Nephron (organoid): ENCODE results near the gene FHOD3.
A peak's percentile ranks its signal among the peaks of the same experiment; 100 is the strongest.

Experiments used
- H3K27ac Mint-ChIP-seq, 3 experiments: 2 replicates each; pipeline ENCODE4 v1.8.0; 2020; ENCODE audit warnings: mixed read lengths in 3 of 3, mild to moderate bottlenecking in 2 of 3, moderate library complexity in 1 of 3
- H3K27me3 Mint-ChIP-seq: 2 replicates; pipeline ENCODE4 v1.8.0; 2021; ENCODE audit warnings: low read depth, mild to moderate bottlenecking, moderate library complexity, mixed read lengths
- H3K36me3 Mint-ChIP-seq: 2 replicates; pipeline ENCODE4 v1.8.0; 2020; ENCODE audit warnings: low read depth, mixed read lengths
- H3K4me1 Mint-ChIP-seq: 2 replicates; pipeline ENCODE4 v1.8.0; 2020; ENCODE audit warnings: mixed read lengths
- H3K4me3 Mint-ChIP-seq, 3 experiments: 2 replicates each; pipeline ENCODE4 v1.8.0; 2020; ENCODE audit warnings: mild to moderate bottlenecking in 3 of 3, mixed read lengths in 3 of 3, moderate library complexity in 2 of 3
- H3K9me3 Mint-ChIP-seq: 2 replicates; pipeline ENCODE4 v1.8.0; 2020; ENCODE audit warnings: mixed read lengths
- TF ChIP-seq, protein P1 (sequence below), 3 experiments: fragments of 200-600 bp; sonication (generic); IDR thresholded peaks; one replicate each; pipeline ENCODE4 v1.5.0; 2021; ENCODE audit warnings: antibody characterized with exemption in 3 of 3; ENCODE audit not compliant: unreplicated experiment in 3 of 3

FHOD3 gene

GRCh38 chr18:36685580-36685979, 388.1 kb downstream of the FHOD3 start:
- no peak overlapping the region for H3K27ac Mint-ChIP-seq
- H3K36me3 Mint-ChIP-seq = peaks cover 23% of the 10 kb centered on the region
- H3K4me1 Mint-ChIP-seq = peaks cover 14% of the 10 kb centered on the region
- H3K4me3 Mint-ChIP-seq = no peak overlapping the region
- peaks cover 13% of the 10 kb centered on the region for H3K9me3 Mint-ChIP-seq
- TF ChIP-seq, protein P1, sequence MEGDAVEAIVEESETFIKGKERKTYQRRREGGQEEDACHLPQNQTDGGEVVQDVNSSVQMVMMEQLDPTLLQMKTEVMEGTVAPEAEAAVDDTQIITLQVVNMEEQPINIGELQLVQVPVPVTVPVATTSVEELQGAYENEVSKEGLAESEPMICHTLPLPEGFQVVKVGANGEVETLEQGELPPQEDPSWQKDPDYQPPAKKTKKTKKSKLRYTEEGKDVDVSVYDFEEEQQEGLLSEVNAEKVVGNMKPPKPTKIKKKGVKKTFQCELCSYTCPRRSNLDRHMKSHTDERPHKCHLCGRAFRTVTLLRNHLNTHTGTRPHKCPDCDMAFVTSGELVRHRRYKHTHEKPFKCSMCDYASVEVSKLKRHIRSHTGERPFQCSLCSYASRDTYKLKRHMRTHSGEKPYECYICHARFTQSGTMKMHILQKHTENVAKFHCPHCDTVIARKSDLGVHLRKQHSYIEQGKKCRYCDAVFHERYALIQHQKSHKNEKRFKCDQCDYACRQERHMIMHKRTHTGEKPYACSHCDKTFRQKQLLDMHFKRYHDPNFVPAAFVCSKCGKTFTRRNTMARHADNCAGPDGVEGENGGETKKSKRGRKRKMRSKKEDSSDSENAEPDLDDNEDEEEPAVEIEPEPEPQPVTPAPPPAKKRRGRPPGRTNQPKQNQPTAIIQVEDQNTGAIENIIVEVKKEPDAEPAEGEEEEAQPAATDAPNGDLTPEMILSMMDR (IDR thresholded peaks at IDR 0.05; ENCODE audit: unreplicated experiment in 3 of 3) = no peak
- H3K27me3 Mint-ChIP-seq = no peaks in the 10 kb centered on the region

GRCh38 chr18:36688020-36688965, 390.8 kb downstream of the FHOD3 start:
- TF ChIP-seq, protein P1 (IDR thresholded peaks at IDR 0.05; ENCODE audit: unreplicated experiment in 3 of 3) = peak; percentile 82 to 84 (median 83)
- Mint-ChIP-seq H3K27ac (no peak overlapping the region), H3K36me3 (peaks cover 14% of the 10 kb centered on the region), H3K4me3 (no peak overlapping the region), H3K4me1 (peaks cover 31% of the 10 kb centered on the region), H3K27me3 (no peaks in the 10 kb centered on the region), H3K9me3 (peaks cover 8% of the 10 kb centered on the region)

GRCh38 chr18:36692371-36692770, 394.9 kb downstream of the FHOD3 start:
- Mint-ChIP-seq H3K4me1 (peaks cover 47% of the 10 kb centered on the region), H3K9me3 (no peaks in the 10 kb centered on the region), H3K36me3 (no peaks in the 10 kb centered on the region), H3K27ac (peak overlapping the region in 1 of 3 experiments; percentile 54), H3K4me3 (peak overlapping the region in 1 of 3 experiments; percentile 24), H3K27me3 (no peaks in the 10 kb centered on the region)
- TF ChIP-seq, protein P1 (IDR thresholded peaks at IDR 0.05; ENCODE audit: unreplicated experiment in 3 of 3) = no peak

- Mint-ChIP-seq H3K27me3 (no peaks in the 10 kb centered on the region), H3K27ac (peak overlapping the region in 1 of 3 experiments; percentile 54), H3K9me3 (no peaks in the 10 kb centered on the region), H3K4me1 (peaks cover 47% of the 10 kb centered on the region), H3K36me3 (no peaks in the 10 kb centered on the region), H3K4me3 (peak overlapping the region in 1 of 3 experiments; percentile 14)
- TF ChIP-seq, protein P1 (IDR thresholded peaks at IDR 0.05; ENCODE audit: unreplicated experiment in 3 of 3) = no peak
Measured at GRCh38 chr18:36692921-36693332, 395.4 kb downstream of the FHOD3 start.

DNA sequence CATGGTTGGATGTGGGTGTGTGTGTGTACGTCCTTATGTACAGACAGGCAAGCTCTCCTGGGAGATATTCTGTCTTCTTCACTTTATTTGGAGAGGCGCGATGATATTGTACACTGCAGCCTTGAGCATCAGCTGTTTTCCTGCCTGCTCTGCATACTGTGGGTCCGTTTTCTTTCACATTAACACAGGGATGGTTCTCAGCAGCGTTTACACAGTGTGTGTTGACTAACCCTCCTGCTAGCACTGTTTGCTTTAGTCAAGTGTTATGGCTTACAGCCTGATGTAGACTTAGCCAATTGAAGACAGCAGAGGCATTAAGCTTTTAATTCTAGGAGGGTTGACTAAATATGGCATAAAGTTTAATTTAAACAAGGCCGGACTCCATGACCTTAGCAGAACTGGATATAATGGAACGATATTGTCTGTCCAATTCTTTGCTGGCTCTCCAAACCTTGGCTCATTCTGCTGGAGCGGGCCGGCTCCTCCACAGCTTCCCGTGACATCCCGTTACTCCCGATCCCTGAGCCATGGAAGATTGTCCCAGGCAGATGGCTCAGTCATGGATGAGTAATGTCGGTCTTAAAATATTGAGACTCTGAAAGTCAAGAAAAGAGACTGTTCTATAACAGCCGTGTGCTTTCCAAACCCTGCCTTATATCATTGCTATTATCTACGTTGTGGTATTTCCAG, 396.6 kb downstream of the FHOD3 start:
- Mint-ChIP-seq H3K27ac (peak overlapping the region; percentile 4 to 58 (median 54)), H3K4me1 (peaks cover 42% of the 10 kb centered on the region), H3K36me3 (no peaks in the 10 kb centered on the region), H3K4me3 (peak overlapping the region in 1 of 3 experiments; percentile 51), H3K9me3 (no peaks in the 10 kb centered on the region), H3K27me3 (no peaks in the 10 kb centered on the region)
- TF ChIP-seq, protein P1 (IDR thresholded peaks at IDR 0.05; ENCODE audit: unreplicated experiment in 3 of 3) = no peak
